GM12878 (cell line): ENCODE results near the gene FASTK.

Source experiments
- BACH1 ChIP-seq: fragments of 450-650 bp; IDR thresholded peaks from 2 replicates; pipeline ENCODE4 v1.6.1; 2017; ENCODE audit warnings: mild to moderate bottlenecking, borderline replicate concordance
- CHD2 ChIP-seq: IDR thresholded peaks from 2 replicates; pipeline ENCODE4 v1.6.1; 2011; ENCODE audit warnings: low read depth, low read length, improper control_type of control experiment, borderline replicate concordance
- TF ChIP-seq, protein P1 (sequence below): fragments of 450-650 bp; IDR thresholded peaks from 2 replicates; pipeline ENCODE4 v1.6.1; 2018; ENCODE audit warnings: borderline replicate concordance, mild to moderate bottlenecking; ENCODE audit not compliant: partially characterized antibody
- TF ChIP-seq, protein P2 (sequence below), 3 experiments: IDR thresholded peaks in 2 of 3; conservative IDR thresholded peaks in 1 of 3; 2 replicates each; pipeline ENCODE4 v1.5.1; 2011; ENCODE audit warnings: low read depth in 3 of 3, low read length in 3 of 3, mild to moderate bottlenecking in 3 of 3, control low read depth in 2 of 3, moderate library complexity in 2 of 3, inconsistent platforms in 1 of 3, mixed read lengths in 1 of 3; ENCODE audit not compliant: control insufficient read depth in 2 of 3, insufficient read depth in 1 of 3; ENCODE audit errors: extremely low read depth in 1 of 3

DNA sequence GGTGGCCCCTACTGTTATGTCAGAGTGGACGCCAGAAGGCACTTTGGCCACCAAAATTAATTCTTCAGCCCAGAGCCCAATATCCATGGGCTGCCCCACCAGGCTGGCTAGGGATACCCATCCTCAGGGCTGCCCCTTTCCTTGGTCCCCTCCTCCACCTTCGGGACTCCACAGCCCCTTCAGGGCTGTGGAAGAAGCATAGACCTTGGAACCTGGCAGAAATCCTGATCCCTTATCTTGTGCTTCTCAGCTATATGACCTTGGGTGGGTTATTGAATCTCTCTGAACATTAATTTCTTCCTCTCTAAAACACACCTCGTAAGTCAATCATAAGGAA is 3.2 kb upstream of the FASTK start:
- TF ChIP-seq, protein P1, sequence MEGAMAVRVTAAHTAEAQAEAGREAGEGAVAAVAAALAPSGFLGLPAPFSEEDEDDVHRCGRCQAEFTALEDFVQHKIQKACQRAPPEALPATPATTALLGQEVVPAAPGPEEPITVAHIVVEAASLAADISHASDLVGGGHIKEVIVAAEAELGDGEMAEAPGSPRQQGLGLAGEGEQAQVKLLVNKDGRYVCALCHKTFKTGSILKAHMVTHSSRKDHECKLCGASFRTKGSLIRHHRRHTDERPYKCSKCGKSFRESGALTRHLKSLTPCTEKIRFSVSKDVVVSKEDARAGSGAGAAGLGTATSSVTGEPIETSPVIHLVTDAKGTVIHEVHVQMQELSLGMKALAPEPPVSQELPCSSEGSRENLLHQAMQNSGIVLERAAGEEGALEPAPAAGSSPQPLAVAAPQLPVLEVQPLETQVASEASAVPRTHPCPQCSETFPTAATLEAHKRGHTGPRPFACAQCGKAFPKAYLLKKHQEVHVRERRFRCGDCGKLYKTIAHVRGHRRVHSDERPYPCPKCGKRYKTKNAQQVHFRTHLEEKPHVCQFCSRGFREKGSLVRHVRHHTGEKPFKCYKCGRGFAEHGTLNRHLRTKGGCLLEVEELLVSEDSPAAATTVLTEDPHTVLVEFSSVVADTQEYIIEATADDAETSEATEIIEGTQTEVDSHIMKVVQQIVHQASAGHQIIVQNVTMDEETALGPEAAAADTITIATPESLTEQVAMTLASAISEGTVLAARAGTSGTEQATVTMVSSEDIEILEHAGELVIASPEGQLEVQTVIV: no peak
- TF ChIP-seq, protein P2, sequence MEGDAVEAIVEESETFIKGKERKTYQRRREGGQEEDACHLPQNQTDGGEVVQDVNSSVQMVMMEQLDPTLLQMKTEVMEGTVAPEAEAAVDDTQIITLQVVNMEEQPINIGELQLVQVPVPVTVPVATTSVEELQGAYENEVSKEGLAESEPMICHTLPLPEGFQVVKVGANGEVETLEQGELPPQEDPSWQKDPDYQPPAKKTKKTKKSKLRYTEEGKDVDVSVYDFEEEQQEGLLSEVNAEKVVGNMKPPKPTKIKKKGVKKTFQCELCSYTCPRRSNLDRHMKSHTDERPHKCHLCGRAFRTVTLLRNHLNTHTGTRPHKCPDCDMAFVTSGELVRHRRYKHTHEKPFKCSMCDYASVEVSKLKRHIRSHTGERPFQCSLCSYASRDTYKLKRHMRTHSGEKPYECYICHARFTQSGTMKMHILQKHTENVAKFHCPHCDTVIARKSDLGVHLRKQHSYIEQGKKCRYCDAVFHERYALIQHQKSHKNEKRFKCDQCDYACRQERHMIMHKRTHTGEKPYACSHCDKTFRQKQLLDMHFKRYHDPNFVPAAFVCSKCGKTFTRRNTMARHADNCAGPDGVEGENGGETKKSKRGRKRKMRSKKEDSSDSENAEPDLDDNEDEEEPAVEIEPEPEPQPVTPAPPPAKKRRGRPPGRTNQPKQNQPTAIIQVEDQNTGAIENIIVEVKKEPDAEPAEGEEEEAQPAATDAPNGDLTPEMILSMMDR (IDR thresholded peaks at IDR 0.05 in 2 of 3, conservative IDR thresholded peaks at IDR 0.05 in 1 of 3; ENCODE audit: control insufficient read depth in 2 of 3, extremely low read depth in 1 of 3, insufficient read depth in 1 of 3, low read depth in 3 of 3, low read length in 3 of 3): no peak
- TF ChIP-seq BACH1 (no peak), CHD2 (no peak)
